ENCODE measurements around the gene ZXDC. TPM values are rescaled to one million over a fixed set of nuclear protein-coding genes. Genes with fewer than 3 reads are reported as not detected.

ZXDC gene
- total RNA-seq, 1 experiment from 2014 or later, result 28.3 TPM

GRCh38 chr3:126472277-126473006, 3.2 kb downstream of the ZXDC start:
- DNase-seq, result no peak
- H3K27ac Mint-ChIP-seq, result peak overlapping the region in 2 of 3 experiments; percentile 31 to 37; a peak in 3 of 7 replicates
- H3K4me1 ChIP-seq (ENCODE audit: insufficient read depth, low read length), result peaks cover 9% of the 10 kb centered on the region; the same call in 1 of the 2 replicates
- no peak overlapping the region for H4K91ac ChIP-seq (ENCODE audit: insufficient read length, low read depth, low read length)
- H3K9ac ChIP-seq (ENCODE audit: extremely low read depth, insufficient read length, low read length), result no peak overlapping the region
- no peaks in the 10 kb centered on the region; a peak in 1 of 5 replicates for H3K9me3 Mint-ChIP-seq
- H3K27me3 Mint-ChIP-seq (ENCODE audit: low read depth), result no peaks in the 10 kb centered on the region
- H2BK15ac ChIP-seq (ENCODE audit: low read depth, low read length), result no peak overlapping the region
- no peak overlapping the region for H3K56ac ChIP-seq (ENCODE audit: insufficient read length, low read depth, low read length)
- no peak overlapping the region for H3K14ac ChIP-seq (ENCODE audit: insufficient read depth, low read length)
- H2AK5ac ChIP-seq (ENCODE audit: insufficient read length, low read length), result no peak overlapping the region
- no peak overlapping the region for H3K27ac ChIP-seq (ENCODE audit: insufficient read length, low read depth, low read length)
- H2BK5ac ChIP-seq (ENCODE audit: insufficient read length, low read length), result no peak overlapping the region
- WGBS (ENCODE audit: extremely low coverage, insufficient read length, low lambda C conversion rate), result no CpG with 5 or more reads among the region's 8 CpGs
- H3K27me3 ChIP-seq (ENCODE audit: insufficient read depth, low read length), result no peaks in the 10 kb centered on the region
- H3K18ac ChIP-seq (ENCODE audit: insufficient read length, low read depth, low read length), result no peak overlapping the region
- H3K79me1 ChIP-seq (ENCODE audit: insufficient read depth, low read depth, low read length, poor library complexity, severe bottlenecking), result peaks cover 8% of the 10 kb centered on the region
- no peaks in the 10 kb centered on the region for H3K9me3 ChIP-seq (ENCODE audit: control insufficient read depth, low read depth, low read length)
- no peak overlapping the region for H3K4ac ChIP-seq (ENCODE audit: low read depth, low read length)
- H2AFZ ChIP-seq (ENCODE audit: low read length), result no peak overlapping the region
- no peak overlapping the region for H4K5ac ChIP-seq (ENCODE audit: insufficient read length, low read depth, low read length)
- no peak overlapping the region for H3K4me2 ChIP-seq (ENCODE audit: insufficient read depth, insufficient read length, low read length)
- no peak overlapping the region for H3K23ac ChIP-seq (ENCODE audit: insufficient read length, low read depth, low read length)
- no peaks in the 10 kb centered on the region for H4K20me1 ChIP-seq (ENCODE audit: control insufficient read depth, insufficient read depth, insufficient read length)
- no peak overlapping the region for H2BK20ac ChIP-seq (ENCODE audit: low read depth, low read length, poor library complexity, severe bottlenecking)
- no peak overlapping the region for H4K8ac ChIP-seq (replicated peaks; ENCODE audit: insufficient read length, low read depth, low read length)
- peaks cover 31 to 35% of the 10 kb centered on the region in 2 experiments for H3K4me1 Mint-ChIP-seq
- no peak overlapping the region for H3T11ph ChIP-seq (ENCODE audit: low read length)
- no peak overlapping the region for H2BK120ac ChIP-seq (ENCODE audit: low read depth, low read length, poor library complexity, severe bottlenecking)
- no peak overlapping the region for H2BK12ac ChIP-seq (ENCODE audit: insufficient read length, low read depth, low read length)
- TF ChIP-seq CTCF (conservative IDR thresholded peaks at IDR 0.05), result no peak
- H3K23me2 ChIP-seq (ENCODE audit: insufficient read length, low read depth, low read length, poor library complexity, severe bottlenecking), result peaks cover 13% of the 10 kb centered on the region
- peak overlapping the region; percentile 88 to 91; a peak in 4 of 5 replicates for H3K4me3 Mint-ChIP-seq
- peaks cover 34 to 49% (median 48%) of the 10 kb centered on the region in 3 experiments for H3K36me3 Mint-ChIP-seq (ENCODE audit: insufficient read depth in 1 of 3, low read depth in 3 of 3)
- H3K79me2 ChIP-seq (ENCODE audit: insufficient read depth, low read length), result peaks cover 9% of the 10 kb centered on the region; the same call in 1 of the 2 replicates
